ENCODE results near the gene ZNF133. TPM values are rescaled to one million over a fixed set of nuclear protein-coding genes. Genes with fewer than 3 reads are reported as not detected.

ZNF133 gene
- total RNA-seq, 1 experiment from 2014 or later: 16.2 TPM

DNA sequence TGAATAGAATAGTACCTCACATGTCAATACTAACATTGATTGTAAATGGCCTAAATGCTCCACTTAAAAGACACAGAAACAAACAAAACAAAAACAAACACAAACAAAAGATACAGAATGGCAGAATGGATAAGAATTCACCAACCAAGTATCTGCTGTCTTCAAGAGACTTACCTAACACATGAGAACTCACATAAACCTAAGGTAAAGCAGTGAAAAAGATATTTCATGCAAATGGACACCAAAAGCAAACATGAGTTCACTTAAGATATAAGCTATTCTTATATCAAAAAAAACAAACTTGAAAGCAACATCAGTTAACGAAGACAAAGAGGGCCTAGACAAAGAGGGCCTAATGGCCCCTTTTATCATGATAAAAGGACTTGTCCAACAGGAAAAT is 47.3 kb upstream of the ZNF133 start:
- no peak overlapping the region for H3K4me3 Mint-ChIP-seq
- H3K4me1 Mint-ChIP-seq: no peaks in the 10 kb centered on the region
- peaks cover 8% of the 10 kb centered on the region for H3K9me3 Mint-ChIP-seq
- POLR2A ChIA-PET: no interaction called here
- CTCF ChIA-PET: interaction anchor here (1.5 kb wide), 1 partner anchor 140 kb away, joined by 3 read pairs; no protein-coding TSS in a partner anchor
- peaks cover 15% of the 10 kb centered on the region for H3K27me3 Mint-ChIP-seq (ENCODE audit: low read depth)
- no peak for TF ChIP-seq ZBTB21 (CRISPR knock-in tag; IDR thresholded peaks at IDR 0.05; ENCODE audit: borderline replicate concordance)
- no peak for TF ChIP-seq GTF2I (CRISPR knock-in tag; conservative IDR thresholded peaks at IDR 0.05)
- no peak for TF ChIP-seq ZNF138 (CRISPR knock-in tag; conservative IDR thresholded peaks at IDR 0.05)
- no peak for TF ChIP-seq JAZF1 (CRISPR knock-in tag; IDR thresholded peaks at IDR 0.05)
- no peak for TF ChIP-seq FOXJ3 (CRISPR knock-in tag; IDR thresholded peaks at IDR 0.05; ENCODE audit: borderline replicate concordance)
- TF ChIP-seq TEAD1 (CRISPR knock-in tag; IDR thresholded peaks at IDR 0.05): no peak
- TF ChIP-seq, protein P1, sequence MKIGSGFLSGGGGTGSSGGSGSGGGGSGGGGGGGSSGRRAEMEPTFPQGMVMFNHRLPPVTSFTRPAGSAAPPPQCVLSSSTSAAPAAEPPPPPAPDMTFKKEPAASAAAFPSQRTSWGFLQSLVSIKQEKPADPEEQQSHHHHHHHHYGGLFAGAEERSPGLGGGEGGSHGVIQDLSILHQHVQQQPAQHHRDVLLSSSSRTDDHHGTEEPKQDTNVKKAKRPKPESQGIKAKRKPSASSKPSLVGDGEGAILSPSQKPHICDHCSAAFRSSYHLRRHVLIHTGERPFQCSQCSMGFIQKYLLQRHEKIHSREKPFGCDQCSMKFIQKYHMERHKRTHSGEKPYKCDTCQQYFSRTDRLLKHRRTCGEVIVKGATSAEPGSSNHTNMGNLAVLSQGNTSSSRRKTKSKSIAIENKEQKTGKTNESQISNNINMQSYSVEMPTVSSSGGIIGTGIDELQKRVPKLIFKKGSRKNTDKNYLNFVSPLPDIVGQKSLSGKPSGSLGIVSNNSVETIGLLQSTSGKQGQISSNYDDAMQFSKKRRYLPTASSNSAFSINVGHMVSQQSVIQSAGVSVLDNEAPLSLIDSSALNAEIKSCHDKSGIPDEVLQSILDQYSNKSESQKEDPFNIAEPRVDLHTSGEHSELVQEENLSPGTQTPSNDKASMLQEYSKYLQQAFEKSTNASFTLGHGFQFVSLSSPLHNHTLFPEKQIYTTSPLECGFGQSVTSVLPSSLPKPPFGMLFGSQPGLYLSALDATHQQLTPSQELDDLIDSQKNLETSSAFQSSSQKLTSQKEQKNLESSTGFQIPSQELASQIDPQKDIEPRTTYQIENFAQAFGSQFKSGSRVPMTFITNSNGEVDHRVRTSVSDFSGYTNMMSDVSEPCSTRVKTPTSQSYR (CRISPR knock-in tag; IDR thresholded peaks at IDR 0.05): no peak
- no peak for TF ChIP-seq GRHL2 (CRISPR knock-in tag; IDR thresholded peaks at IDR 0.05; ENCODE audit: insufficient replicate concordance, severe bottlenecking)
- no peak for TF ChIP-seq PRRX2 (CRISPR knock-in tag; IDR thresholded peaks at IDR 0.05)
- TF ChIP-seq, protein P2, sequence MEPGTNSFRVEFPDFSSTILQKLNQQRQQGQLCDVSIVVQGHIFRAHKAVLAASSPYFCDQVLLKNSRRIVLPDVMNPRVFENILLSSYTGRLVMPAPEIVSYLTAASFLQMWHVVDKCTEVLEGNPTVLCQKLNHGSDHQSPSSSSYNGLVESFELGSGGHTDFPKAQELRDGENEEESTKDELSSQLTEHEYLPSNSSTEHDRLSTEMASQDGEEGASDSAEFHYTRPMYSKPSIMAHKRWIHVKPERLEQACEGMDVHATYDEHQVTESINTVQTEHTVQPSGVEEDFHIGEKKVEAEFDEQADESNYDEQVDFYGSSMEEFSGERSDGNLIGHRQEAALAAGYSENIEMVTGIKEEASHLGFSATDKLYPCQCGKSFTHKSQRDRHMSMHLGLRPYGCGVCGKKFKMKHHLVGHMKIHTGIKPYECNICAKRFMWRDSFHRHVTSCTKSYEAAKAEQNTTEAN (CRISPR knock-in tag; IDR thresholded peaks at IDR 0.05): no peak
- no peak for TF ChIP-seq SOX15 (CRISPR knock-in tag; IDR thresholded peaks at IDR 0.05)
- no peak for TF ChIP-seq JUN (CRISPR knock-in tag; IDR thresholded peaks at IDR 0.05)
- TF ChIP-seq ZNF263 (CRISPR knock-in tag; IDR thresholded peaks at IDR 0.05; ENCODE audit: low read depth): no peak
- TF ChIP-seq TP53 (CRISPR knock-in tag; IDR thresholded peaks at IDR 0.05): no peak
- TF ChIP-seq OVOL2 (CRISPR knock-in tag; IDR thresholded peaks at IDR 0.05; ENCODE audit: borderline replicate concordance): no peak
- TF ChIP-seq, protein P3, sequence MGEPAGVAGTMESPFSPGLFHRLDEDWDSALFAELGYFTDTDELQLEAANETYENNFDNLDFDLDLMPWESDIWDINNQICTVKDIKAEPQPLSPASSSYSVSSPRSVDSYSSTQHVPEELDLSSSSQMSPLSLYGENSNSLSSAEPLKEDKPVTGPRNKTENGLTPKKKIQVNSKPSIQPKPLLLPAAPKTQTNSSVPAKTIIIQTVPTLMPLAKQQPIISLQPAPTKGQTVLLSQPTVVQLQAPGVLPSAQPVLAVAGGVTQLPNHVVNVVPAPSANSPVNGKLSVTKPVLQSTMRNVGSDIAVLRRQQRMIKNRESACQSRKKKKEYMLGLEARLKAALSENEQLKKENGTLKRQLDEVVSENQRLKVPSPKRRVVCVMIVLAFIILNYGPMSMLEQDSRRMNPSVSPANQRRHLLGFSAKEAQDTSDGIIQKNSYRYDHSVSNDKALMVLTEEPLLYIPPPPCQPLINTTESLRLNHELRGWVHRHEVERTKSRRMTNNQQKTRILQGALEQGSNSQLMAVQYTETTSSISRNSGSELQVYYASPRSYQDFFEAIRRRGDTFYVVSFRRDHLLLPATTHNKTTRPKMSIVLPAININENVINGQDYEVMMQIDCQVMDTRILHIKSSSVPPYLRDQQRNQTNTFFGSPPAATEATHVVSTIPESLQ (CRISPR knock-in tag; IDR thresholded peaks at IDR 0.05): no peak
- TF ChIP-seq, protein P4, sequence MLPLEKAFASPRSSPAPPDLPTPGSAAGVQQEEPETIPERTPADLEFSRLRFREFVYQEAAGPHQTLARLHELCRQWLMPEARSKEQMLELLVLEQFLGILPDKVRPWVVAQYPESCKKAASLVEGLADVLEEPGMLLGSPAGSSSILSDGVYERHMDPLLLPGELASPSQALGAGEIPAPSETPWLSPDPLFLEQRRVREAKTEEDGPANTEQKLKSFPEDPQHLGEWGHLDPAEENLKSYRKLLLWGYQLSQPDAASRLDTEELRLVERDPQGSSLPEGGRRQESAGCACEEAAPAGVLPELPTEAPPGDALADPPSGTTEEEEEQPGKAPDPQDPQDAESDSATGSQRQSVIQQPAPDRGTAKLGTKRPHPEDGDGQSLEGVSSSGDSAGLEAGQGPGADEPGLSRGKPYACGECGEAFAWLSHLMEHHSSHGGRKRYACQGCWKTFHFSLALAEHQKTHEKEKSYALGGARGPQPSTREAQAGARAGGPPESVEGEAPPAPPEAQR (CRISPR knock-in tag; IDR thresholded peaks at IDR 0.05): no peak
- TF ChIP-seq ZNF121 (CRISPR knock-in tag; IDR thresholded peaks at IDR 0.05): no peak
- no peak for TF ChIP-seq FOXK1 (CRISPR knock-in tag; IDR thresholded peaks at IDR 0.05)
- no peak for ATAC-seq
- DNase-seq (ENCODE audit: low spot score): no peak
- no peak overlapping the region for H3K27ac Mint-ChIP-seq
- no peaks in the 10 kb centered on the region for H3K36me3 Mint-ChIP-seq

DNA sequence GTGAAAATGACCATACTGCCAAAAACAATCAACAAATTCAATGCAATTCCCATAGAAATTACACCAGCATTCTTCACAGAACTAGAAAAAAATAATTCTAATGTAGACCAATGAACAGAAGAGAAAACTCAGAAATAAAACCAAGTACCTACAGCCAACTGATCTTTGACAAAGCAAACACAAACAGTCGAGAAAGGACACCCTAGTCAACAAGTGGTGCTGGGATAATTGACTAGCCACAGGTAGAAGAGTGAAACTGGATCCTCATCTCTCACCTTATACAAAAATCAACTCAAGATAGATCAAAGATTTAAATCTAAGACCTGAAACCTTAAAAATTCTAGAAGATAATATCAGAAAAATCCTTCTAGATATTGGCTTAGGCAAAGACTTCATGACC is 44.5 kb upstream of the ZNF133 start:
- no peaks in the 10 kb centered on the region for H3K36me3 Mint-ChIP-seq
- ChIA-PET POLR2A (no interaction called here), CTCF (no interaction called here)
- peaks cover 27% of the 10 kb centered on the region for H3K27me3 Mint-ChIP-seq (ENCODE audit: low read depth)
- H3K4me1 Mint-ChIP-seq: no peaks in the 10 kb centered on the region
- no peak overlapping the region for H3K27ac Mint-ChIP-seq
- peaks cover 8% of the 10 kb centered on the region for H3K9me3 Mint-ChIP-seq
- ATAC-seq (no peak), DNase-seq (ENCODE audit: low spot score) (no peak)
- no peak overlapping the region for H3K4me3 Mint-ChIP-seq
- TF ChIP-seq, protein P5, sequence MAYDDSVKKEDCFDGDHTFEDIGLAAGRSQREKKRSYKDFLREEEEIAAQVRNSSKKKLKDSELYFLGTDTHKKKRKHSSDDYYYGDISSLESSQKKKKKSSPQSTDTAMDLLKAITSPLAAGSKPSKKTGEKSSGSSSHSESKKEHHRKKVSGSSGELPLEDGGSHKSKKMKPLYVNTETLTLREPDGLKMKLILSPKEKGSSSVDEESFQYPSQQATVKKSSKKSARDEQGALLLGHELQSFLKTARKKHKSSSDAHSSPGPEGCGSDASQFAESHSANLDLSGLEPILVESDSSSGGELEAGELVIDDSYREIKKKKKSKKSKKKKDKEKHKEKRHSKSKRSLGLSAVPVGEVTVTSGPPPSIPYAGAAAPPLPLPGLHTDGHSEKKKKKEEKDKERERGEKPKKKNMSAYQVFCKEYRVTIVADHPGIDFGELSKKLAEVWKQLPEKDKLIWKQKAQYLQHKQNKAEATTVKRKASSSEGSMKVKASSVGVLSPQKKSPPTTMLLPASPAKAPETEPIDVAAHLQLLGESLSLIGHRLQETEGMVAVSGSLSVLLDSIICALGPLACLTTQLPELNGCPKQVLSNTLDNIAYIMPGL (CRISPR knock-in tag; IDR thresholded peaks at IDR 0.05): no peak
- TF ChIP-seq ETV6 (CRISPR knock-in tag; IDR thresholded peaks at IDR 0.05): no peak
- TF ChIP-seq NR2C2 (CRISPR knock-in tag; IDR thresholded peaks at IDR 0.05): no peak
- TF ChIP-seq ZNF138 (CRISPR knock-in tag; conservative IDR thresholded peaks at IDR 0.05): no peak
- TF ChIP-seq, protein P4 (CRISPR knock-in tag; IDR thresholded peaks at IDR 0.05): no peak
- no peak for TF ChIP-seq ZNF232 (CRISPR knock-in tag; IDR thresholded peaks at IDR 0.05)
- TF ChIP-seq CREB1 (CRISPR knock-in tag; IDR thresholded peaks at IDR 0.05): no peak
- no peak for TF ChIP-seq ZNF219 (CRISPR knock-in tag; IDR thresholded peaks at IDR 0.05; ENCODE audit: borderline replicate concordance)
- TF ChIP-seq FOXP1 (CRISPR knock-in tag; IDR thresholded peaks at IDR 0.05; ENCODE audit: borderline replicate concordance): no peak
- TF ChIP-seq EMX1 (CRISPR knock-in tag; IDR thresholded peaks at IDR 0.05): no peak
- no peak for TF ChIP-seq SP1 (CRISPR knock-in tag; conservative IDR thresholded peaks at IDR 0.05)
- TF ChIP-seq HMGA2 (CRISPR knock-in tag; IDR thresholded peaks at IDR 0.05): no peak

Data from WTC11 (cell line).